Cardiac fibroblast (primary cell): ENCODE results near the gene ATP10A.
A peak's percentile ranks its signal among the peaks of the same experiment; 100 is the strongest.

Experiments used
- DNase-seq, 2 donors: peaks; one replicate each; pipeline versions ENCODE4 v3.0.0 to v3.0.0-alpha.2; 2010; ENCODE audit warnings: low read depth in 2 of 2
- H3K4me3 ChIP-seq, 2 donors: replicated peaks in 1 of 2; 1 replicate in 1 of 2; 2 replicates in 1 of 2; pipeline ENCODE4 v1.5.1; 2011; ENCODE audit warnings: low read depth in 2 of 2, low read length in 2 of 2, mild to moderate bottlenecking in 2 of 2, moderate library complexity in 1 of 2
- TF ChIP-seq, protein P1 (sequence below): IDR thresholded peaks from one replicate; pipeline ENCODE4 v1.5.1; 2011; ENCODE audit warnings: low read depth, mild to moderate bottlenecking, low read length, inconsistent platforms

ATP10A gene

DNA sequence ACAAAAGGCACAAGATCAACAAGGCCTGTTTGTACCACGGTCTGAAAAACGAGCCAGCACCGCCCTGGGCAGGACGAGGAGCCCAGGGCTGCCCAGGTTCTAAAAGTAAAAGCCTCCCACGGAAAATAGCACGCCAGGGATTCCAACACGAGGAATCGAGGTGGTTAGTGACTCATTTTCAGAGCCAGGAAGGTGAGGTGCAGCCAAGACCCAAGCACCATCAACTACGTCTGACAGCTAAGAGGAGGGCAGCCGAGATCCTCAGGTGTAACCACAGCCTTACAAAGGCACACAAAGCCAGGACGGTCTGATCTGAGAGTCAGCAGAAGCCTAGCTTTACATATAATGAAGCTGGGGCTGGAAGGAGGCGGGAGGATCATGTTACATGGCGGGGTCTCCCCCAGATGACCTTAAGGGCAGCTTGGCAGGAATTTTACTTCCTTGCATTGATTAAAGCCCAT lies 52.5 kb downstream of the ATP10A start:
- no peak overlapping the region for H3K4me3 ChIP-seq
- DNase-seq = no peak
- TF ChIP-seq, protein P1, sequence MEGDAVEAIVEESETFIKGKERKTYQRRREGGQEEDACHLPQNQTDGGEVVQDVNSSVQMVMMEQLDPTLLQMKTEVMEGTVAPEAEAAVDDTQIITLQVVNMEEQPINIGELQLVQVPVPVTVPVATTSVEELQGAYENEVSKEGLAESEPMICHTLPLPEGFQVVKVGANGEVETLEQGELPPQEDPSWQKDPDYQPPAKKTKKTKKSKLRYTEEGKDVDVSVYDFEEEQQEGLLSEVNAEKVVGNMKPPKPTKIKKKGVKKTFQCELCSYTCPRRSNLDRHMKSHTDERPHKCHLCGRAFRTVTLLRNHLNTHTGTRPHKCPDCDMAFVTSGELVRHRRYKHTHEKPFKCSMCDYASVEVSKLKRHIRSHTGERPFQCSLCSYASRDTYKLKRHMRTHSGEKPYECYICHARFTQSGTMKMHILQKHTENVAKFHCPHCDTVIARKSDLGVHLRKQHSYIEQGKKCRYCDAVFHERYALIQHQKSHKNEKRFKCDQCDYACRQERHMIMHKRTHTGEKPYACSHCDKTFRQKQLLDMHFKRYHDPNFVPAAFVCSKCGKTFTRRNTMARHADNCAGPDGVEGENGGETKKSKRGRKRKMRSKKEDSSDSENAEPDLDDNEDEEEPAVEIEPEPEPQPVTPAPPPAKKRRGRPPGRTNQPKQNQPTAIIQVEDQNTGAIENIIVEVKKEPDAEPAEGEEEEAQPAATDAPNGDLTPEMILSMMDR = no peak

DNA sequence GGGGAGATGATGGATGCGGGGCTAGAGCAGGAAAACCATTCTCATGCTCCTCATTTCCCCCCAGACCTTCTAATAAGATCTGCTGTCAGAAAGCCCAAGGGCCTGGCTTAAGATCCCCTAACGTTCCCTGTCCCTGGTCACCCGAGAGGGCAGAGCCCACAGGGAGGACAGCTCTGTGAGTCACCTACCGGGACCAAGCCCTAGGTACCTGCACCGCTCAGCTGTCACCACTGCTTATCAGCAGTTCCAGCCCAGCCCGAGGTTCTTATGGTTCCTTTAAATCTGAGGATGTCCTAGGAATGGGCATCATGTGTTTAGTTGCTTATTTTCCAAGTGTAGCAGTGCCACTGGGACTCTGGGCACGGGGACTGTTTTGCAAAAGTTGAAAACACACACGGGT lies 53.0 kb downstream of the ATP10A start:
- DNase-seq = no peak
- no peak overlapping the region for H3K4me3 ChIP-seq
- TF ChIP-seq, protein P1 = no peak

DNA sequence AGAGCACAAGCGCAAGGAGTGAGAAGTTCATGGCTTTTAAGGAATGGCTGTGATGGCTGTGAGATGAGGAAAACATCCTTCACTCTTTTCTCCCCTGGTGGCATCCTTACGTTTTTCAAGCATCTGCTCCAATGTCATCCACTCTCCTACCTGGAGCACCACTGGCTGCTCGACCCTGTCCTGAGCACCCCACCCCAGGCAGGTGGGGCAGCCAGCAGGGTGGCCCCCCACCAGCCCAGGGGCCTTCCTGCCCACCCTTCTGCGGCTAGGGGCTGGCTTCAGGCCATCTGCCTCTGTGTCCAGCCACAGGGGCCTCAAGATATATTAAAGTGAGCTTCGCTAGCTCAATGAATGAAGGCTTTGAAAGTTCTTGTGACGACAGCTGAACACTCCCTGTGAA lies 56.1 kb downstream of the ATP10A start:
- DNase-seq = no peak
- TF ChIP-seq, protein P1 = no peak

DNA sequence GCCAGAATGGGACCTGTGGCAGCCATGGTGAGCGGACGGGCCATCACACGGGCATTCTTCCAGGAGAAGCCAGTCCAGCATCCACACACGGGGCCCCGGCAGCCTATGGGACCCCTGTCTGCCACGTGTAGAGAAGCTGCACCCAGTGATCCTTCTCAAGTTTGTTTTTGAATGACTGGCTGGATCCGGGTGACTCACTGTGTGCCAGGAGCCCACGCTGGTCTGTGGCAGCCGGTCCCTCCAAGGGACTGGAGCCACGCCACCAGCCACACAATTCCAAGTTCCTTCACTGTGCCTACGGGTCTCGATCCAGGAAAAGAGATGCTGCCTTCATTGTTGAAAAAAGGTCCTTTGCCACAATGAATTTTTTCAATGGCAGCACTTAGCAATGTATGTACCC lies 58.1 kb downstream of the ATP10A start:
- no peak overlapping the region for H3K4me3 ChIP-seq
- peak in 1 of 2 donors; percentile 14 for DNase-seq
- TF ChIP-seq, protein P1 = no peak

More for the DNA sequence above, 56.1 kb downstream of the ATP10A start:
- H3K4me3 ChIP-seq = no peak overlapping the region

DNA sequence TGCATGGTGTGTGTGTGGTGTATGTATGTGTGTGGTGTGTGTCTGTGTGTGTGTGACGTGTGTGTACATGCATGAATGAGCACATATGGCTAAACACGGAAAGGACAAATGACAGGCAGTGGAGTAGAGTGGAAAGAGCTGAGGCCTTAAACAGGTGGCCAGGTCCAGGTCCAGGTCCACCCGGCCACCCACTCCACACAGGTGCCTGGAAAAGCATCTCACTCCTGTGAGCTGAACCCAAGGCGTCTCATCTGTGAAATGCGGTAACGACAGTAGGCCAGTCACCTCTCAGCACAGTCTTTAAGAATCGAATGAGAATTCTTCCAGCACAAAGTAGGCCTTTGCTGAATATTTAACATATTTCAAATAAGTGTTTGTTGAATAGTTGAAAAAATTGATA lies 58.7 kb downstream of the ATP10A start:
- DNase-seq = no peak
- H3K4me3 ChIP-seq = no peak overlapping the region
- TF ChIP-seq, protein P1 = no peak

DNA sequence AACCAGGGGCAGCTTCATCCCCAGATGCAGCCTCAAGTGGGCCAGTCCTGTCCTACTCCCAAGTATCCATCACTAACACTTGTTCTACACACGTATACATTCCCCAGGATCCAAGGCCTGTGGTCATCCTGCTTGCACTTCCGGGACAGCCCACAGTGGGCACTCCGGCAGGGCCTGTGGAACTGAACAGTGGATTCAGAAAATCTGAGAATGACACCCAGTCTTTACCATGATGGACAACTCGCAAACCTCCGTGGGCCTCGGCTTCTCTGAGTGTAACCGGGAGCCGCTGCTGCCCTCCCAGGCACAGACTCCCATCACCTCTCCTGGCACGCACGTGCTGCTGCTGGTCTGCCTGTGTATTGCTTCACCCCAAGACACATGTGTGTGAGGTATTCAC lies 59.6 kb downstream of the ATP10A start:
- TF ChIP-seq, protein P1 = no peak
- no peak overlapping the region for H3K4me3 ChIP-seq

DNA sequence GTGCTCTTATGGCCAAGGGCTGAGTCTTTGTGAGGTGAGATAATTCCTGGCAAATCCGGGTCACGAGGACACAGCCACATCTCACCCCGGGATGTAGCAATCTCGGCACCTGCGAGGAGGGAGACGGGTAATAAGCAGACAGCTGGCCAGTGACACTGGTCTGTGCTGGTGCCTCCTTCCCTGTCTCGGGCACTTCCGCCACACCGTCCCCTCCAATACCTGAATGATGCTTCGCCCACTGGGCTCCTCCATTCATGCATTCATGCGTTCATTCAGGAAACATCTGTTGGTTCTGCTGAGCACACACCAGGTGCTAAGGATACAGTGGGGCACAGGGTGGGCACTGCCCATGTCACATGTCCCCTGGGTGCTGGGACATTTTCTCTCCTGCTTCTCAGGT lies 60.1 kb downstream of the ATP10A start:
- no peak for DNase-seq
- H3K4me3 ChIP-seq = no peak overlapping the region
- TF ChIP-seq, protein P1 = no peak

More for the DNA sequence above, 59.6 kb downstream of the ATP10A start:
- no peak for DNase-seq
